ENCODE data around the gene CEP85L. TPM values are rescaled to one million over a fixed set of nuclear protein-coding genes. Genes with fewer than 3 reads are reported as not detected.

The CEP85L gene
- total RNA-seq, 1 donor from 2014 or later: 3.3 TPM

DNA sequence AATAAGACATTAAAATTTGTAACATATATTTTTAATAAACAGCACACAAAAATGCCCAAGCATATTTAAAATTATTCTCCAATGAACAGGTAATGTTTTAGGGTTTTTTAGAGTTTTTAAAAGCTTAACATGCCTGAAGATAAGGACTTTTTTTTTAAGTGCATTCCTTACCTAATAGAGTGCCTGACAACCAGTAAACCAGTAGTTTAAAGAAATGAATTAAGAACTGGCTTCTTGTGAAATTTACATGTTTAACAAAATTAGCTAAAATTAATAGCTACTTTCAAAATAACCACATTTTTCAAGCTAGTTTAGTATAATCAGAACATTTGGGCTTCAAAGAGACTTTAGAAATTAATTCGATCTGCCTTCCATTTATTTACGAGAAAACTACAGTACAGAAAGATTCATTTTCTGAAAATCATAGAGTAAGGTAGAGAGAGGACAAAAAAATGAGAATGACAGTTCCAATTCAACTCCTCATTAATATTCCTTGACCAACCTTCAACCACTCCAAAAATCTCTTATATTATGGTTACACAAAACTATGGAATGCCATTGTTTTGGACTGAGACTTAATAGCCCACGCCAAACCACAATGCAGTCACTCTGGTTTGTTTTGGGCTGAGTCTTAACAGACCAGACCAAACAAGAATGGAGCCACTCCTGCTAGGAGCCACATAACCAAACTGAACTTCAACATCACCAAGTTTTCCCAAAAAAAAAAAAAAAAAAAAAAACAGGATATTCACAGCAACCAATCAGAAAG, 109.0 kb downstream of the CEP85L start:
- H3K4me3 ChIP-seq (ENCODE audit: low read depth, low read length): no peak overlapping the region
- DNase-seq (ENCODE audit: low read depth): no peak
- TF ChIP-seq, protein P1, sequence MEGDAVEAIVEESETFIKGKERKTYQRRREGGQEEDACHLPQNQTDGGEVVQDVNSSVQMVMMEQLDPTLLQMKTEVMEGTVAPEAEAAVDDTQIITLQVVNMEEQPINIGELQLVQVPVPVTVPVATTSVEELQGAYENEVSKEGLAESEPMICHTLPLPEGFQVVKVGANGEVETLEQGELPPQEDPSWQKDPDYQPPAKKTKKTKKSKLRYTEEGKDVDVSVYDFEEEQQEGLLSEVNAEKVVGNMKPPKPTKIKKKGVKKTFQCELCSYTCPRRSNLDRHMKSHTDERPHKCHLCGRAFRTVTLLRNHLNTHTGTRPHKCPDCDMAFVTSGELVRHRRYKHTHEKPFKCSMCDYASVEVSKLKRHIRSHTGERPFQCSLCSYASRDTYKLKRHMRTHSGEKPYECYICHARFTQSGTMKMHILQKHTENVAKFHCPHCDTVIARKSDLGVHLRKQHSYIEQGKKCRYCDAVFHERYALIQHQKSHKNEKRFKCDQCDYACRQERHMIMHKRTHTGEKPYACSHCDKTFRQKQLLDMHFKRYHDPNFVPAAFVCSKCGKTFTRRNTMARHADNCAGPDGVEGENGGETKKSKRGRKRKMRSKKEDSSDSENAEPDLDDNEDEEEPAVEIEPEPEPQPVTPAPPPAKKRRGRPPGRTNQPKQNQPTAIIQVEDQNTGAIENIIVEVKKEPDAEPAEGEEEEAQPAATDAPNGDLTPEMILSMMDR (conservative IDR thresholded peaks at IDR 0.05; ENCODE audit: low read depth, low read length): no peak

DNA sequence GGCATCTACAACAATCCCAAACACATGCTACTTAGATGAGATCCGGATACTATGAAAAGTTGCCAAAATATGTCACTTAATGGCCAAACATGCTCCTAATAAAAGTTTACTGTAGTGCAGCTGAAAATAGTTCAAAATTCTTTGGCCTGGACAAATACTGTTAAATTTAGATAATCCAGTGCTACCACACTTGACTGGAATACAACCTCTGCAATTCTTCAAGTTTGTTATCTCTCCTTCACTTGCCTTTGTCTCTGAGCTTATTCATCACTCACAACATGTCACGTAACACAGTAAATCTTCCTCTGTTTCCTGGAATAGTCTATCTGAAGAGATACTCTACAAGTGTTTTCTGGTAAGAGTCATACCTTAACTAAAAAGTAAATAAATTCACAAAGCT, 113.8 kb downstream of the CEP85L start:
- H3K4me3 ChIP-seq (ENCODE audit: low read depth, low read length): no peak overlapping the region
- TF ChIP-seq, protein P1 (conservative IDR thresholded peaks at IDR 0.05; ENCODE audit: low read depth, low read length): no peak
- no peak for DNase-seq (ENCODE audit: low read depth)

DNA sequence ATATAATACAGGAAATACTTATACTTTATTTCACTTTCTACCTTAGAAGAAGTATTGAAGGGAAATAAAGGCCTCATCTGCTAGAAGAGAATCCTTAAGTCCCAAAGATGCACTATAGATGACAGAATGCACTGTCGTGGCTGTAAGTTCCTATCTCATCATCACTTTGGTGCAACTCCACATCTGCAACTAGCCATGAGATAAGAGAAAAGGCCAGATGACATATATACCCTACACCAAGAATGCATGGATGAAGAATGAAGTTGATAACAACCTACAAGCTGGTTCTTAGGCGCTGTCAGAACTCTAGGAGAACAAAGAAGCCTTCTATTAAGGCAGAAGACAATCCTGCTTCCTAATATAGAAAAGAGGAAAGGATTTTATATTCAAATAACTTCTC, 114.9 kb downstream of the CEP85L start:
- no peak overlapping the region for H3K4me3 ChIP-seq (ENCODE audit: low read depth, low read length)
- TF ChIP-seq, protein P1 (conservative IDR thresholded peaks at IDR 0.05; ENCODE audit: low read depth, low read length): no peak
- DNase-seq (ENCODE audit: low read depth): no peak

DNA sequence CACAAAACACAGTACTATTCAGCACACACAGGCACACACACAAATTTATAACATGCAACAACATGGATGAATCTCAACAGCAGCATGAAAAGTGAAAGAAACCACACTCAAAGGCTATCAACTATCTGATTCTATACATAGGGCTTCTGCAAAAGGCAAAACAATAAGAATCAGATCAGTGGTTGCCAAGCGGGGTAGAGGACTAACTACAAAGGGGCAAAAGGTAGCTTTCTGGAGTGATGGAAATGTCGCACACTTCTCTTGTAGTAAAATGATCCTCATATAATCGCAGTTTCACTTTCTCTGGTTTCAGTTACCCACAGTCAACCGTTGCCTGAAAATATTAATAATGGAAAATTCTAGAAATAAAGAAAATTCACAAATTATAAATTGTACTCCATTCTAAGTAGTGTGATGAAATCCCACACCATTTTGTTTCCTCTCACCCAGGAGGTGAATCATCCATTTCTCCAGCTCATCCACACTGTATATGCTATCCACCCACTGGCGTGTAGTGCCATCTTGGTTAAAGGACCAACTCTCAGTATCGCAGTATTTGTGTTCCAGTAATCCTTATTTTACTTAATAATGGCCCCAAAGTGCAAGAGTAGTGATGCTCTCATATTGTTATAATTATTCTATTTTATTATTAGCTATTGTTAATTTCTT, 116.1 kb downstream of the CEP85L start:
- DNase-seq (ENCODE audit: low read depth): no peak
- H3K4me3 ChIP-seq (ENCODE audit: low read depth, low read length): no peak overlapping the region
- TF ChIP-seq, protein P1 (conservative IDR thresholded peaks at IDR 0.05; ENCODE audit: low read depth, low read length): no peak

DNA sequence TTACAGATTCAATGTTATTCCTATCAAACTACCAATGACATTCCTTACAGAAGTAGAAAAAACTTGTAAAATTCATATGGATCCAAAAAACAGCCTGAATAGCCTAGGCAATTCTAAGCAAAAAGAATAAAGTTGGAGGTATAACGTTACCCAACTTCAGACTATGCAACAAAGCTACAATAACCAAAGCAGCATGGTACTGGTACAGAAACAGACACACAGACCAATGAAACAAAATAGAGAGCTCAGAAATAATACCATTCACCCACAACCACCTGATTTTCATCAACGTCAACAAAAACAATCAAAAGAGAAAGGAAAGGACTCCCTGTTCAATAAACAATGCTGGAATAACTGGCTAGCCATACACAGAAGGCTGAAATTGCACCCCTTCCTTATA, 120.4 kb downstream of the CEP85L start:
- TF ChIP-seq, protein P1 (conservative IDR thresholded peaks at IDR 0.05; ENCODE audit: low read depth, low read length): no peak
- H3K4me3 ChIP-seq (ENCODE audit: low read depth, low read length): no peak overlapping the region

DNA sequence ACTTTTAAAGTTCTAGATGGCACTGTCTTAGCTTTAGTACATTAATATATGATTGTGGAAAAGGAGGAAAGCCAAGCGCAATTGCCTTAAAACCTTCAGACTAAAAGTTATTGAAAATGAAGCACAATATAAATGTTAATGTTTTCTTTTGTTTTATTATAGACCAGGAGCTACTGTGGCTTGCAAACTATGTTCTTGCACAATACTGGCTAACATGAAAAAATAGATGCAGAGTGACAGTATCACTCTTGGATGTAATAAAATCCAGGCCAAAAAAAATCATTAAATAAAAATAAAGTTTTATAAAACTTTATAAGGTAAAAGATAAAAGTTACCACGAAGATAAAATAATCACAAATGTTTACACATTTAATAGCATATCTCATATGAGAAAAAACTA, 121.6 kb downstream of the CEP85L start:
- TF ChIP-seq, protein P1 (conservative IDR thresholded peaks at IDR 0.05; ENCODE audit: low read depth, low read length): no peak
- H3K4me3 ChIP-seq (ENCODE audit: low read depth, low read length): no peak overlapping the region
- no peak for DNase-seq (ENCODE audit: low read depth)

More for the DNA sequence above, 120.4 kb downstream of the CEP85L start:
- DNase-seq (ENCODE audit: low read depth): no peak

Data from epithelial cell of proximal tubule (primary cell).